Mesenchymal stem cell (in vitro differentiated cells and primary cell): ENCODE data around the gene CPE.

Experiments
- DNase-seq: peaks from one replicate; pipeline ENCODE4 v3.0.0-alpha.2; 2013
- H2AFZ ChIP-seq: one replicate; pipeline ENCODE4 v1.6.1; 2013; ENCODE audit warnings: low read depth, mild to moderate bottlenecking, control low read depth, inconsistent platforms, low read length, moderate library complexity
- H2AK5ac ChIP-seq: 2 replicates; pipeline ENCODE4 v1.6.1; 2013; ENCODE audit warnings: low read length, moderate library complexity, mild to moderate bottlenecking, inconsistent platforms; ENCODE audit not compliant: severe bottlenecking
- H2BK120ac ChIP-seq: one replicate; pipeline ENCODE4 v1.6.1; 2013; ENCODE audit warnings: low read depth, mild to moderate bottlenecking, inconsistent platforms, low read length, moderate library complexity
- H2BK12ac ChIP-seq, 2 experiments: one replicate each; pipeline ENCODE4 v1.6.1; 2013; ENCODE audit warnings: inconsistent platforms in 2 of 2, low read length in 2 of 2, mild to moderate bottlenecking in 2 of 2, moderate library complexity in 2 of 2, control low read depth in 1 of 2
- H2BK15ac ChIP-seq: one replicate; pipeline ENCODE4 v1.6.1; 2013; ENCODE audit warnings: mild to moderate bottlenecking, low read depth, inconsistent platforms; ENCODE audit not compliant: poor library complexity, severe bottlenecking
- H2BK5ac ChIP-seq: 2 replicates; pipeline ENCODE4 v1.6.1; 2013; ENCODE audit warnings: low read depth, mild to moderate bottlenecking, low read length, control low read depth, inconsistent platforms; ENCODE audit not compliant: poor library complexity, severe bottlenecking
- H3K14ac ChIP-seq, 2 experiments: one replicate each; pipeline ENCODE4 v1.6.1; 2013; ENCODE audit warnings: inconsistent platforms in 2 of 2, low read length in 2 of 2, control low read depth in 1 of 2, mild to moderate bottlenecking in 1 of 2, moderate library complexity in 1 of 2
- H3K18ac ChIP-seq, 2 experiments: one replicate each; pipeline ENCODE4 v1.6.1; 2013; ENCODE audit warnings: inconsistent platforms in 2 of 2, low read length in 2 of 2, control low read depth in 1 of 2, low read depth in 1 of 2, mild to moderate bottlenecking in 1 of 2
- H3K23ac ChIP-seq, 2 experiments: one replicate each; pipeline ENCODE4 v1.6.1; 2013; ENCODE audit warnings: inconsistent platforms in 2 of 2, low read length in 2 of 2, mild to moderate bottlenecking in 2 of 2, moderate library complexity in 2 of 2, control low read depth in 1 of 2
- H3K27ac ChIP-seq: 2 replicates; pipeline ENCODE4 v1.5.1; 2013; ENCODE audit warnings: mild to moderate bottlenecking, moderate library complexity, low read length, control low read depth, inconsistent platforms; ENCODE audit not compliant: poor library complexity, severe bottlenecking
- H3K27me3 ChIP-seq, 2 experiments: 2 replicates each; pipeline versions ENCODE4 v1.6.1 to v1.7.0; 2013; ENCODE audit warnings: low read length in 2 of 2, mild to moderate bottlenecking in 2 of 2, moderate library complexity in 2 of 2, control low read depth in 1 of 2, inconsistent platforms in 1 of 2; ENCODE audit not compliant: control insufficient read depth in 1 of 2, insufficient read depth in 1 of 2
- H3K36me3 ChIP-seq, 2 experiments: 2 replicates each; pipeline versions ENCODE4 v1.6.1 to v1.7.0; 2013; ENCODE audit warnings: low read length in 2 of 2, control low read depth in 1 of 2, inconsistent platforms in 1 of 2, low read depth in 1 of 2, mild to moderate bottlenecking in 1 of 2; ENCODE audit not compliant: insufficient read depth in 2 of 2, control insufficient read depth in 1 of 2
- H3K4ac ChIP-seq, 2 experiments: one replicate each; pipeline ENCODE4 v1.6.1; 2013; ENCODE audit warnings: inconsistent platforms in 2 of 2, low read length in 2 of 2, mild to moderate bottlenecking in 2 of 2, moderate library complexity in 2 of 2, control low read depth in 1 of 2, low read depth in 1 of 2
- H3K4me1 ChIP-seq: 2 replicates; pipeline ENCODE4 v1.6.1; 2013; ENCODE audit warnings: low read depth, low read length, control low read depth; ENCODE audit not compliant: control insufficient read depth, insufficient read depth
- H3K4me2 ChIP-seq: 2 replicates; pipeline ENCODE4 v1.6.1; 2013; ENCODE audit warnings: low read length, mild to moderate bottlenecking, inconsistent platforms; ENCODE audit not compliant: poor library complexity, severe bottlenecking
- H3K4me3 ChIP-seq, 2 experiments: 2 replicates each; pipeline versions ENCODE4 v1.5.1 to v1.7.0; 2013; ENCODE audit warnings: low read length in 2 of 2, mild to moderate bottlenecking in 2 of 2, control low read depth in 1 of 2, low read depth in 1 of 2; ENCODE audit not compliant: insufficient read depth in 1 of 2
- H3K79me1 ChIP-seq: replicated peaks from 2 replicates; pipeline ENCODE4 v1.6.1; 2013; ENCODE audit warnings: mild to moderate bottlenecking, control low read depth, low read length, inconsistent platforms; ENCODE audit not compliant: poor library complexity, severe bottlenecking
- H3K9ac ChIP-seq: 2 replicates; pipeline ENCODE4 v1.7.0; 2013; ENCODE audit warnings: mild to moderate bottlenecking, low read length, moderate library complexity
- H3K9me3 ChIP-seq: 2 replicates; pipeline ENCODE4 v1.7.0; 2013; ENCODE audit warnings: mild to moderate bottlenecking, low read length; ENCODE audit not compliant: control insufficient read depth
- H4K8ac ChIP-seq: one replicate; pipeline ENCODE4 v1.6.1; 2013; ENCODE audit warnings: inconsistent platforms, mild to moderate bottlenecking, low read length, moderate library complexity
- H4K91ac ChIP-seq: one replicate; pipeline ENCODE4 v1.6.1; 2013; ENCODE audit warnings: mild to moderate bottlenecking, low read length, inconsistent platforms
- WGBS: methylation state at CpG from one replicate; pipeline ENCODE4 v1.1.7; 2013; ENCODE audit warnings: mixed read lengths; 5-methylcytosine and 5-hydroxymethylcytosine counted together

Gene CPE

GRCh38 chr4:165398570-165398969 is 19.8 kb downstream of the CPE start:
- Histone ChIP-seq H3K27ac (no peak overlapping the region), H3K18ac (no peak overlapping the region), H2BK5ac (no peak overlapping the region), H3K27me3 (no peaks in the 10 kb centered on the region), H3K23ac (no peak overlapping the region), H3K9me3 (no peaks in the 10 kb centered on the region), H3K36me3 (no peaks in the 10 kb centered on the region), H3K14ac (no peak overlapping the region), H3K4me2 (no peak overlapping the region), H4K91ac (no peak overlapping the region), H3K79me1 (peaks cover 7% of the 10 kb centered on the region), H3K4me3 (no peak overlapping the region), H4K8ac (no peak overlapping the region), H2AK5ac (no peak overlapping the region), H3K4ac (no peak overlapping the region), H3K4me1 (peaks cover 3% of the 10 kb centered on the region), H3K9ac (no peak overlapping the region), H2AFZ (no peak overlapping the region), H2BK120ac (no peak overlapping the region), H2BK12ac (no peak overlapping the region), H2BK15ac (no peak overlapping the region)
- WGBS: 48% methylated on average over 1 of the region's 1 CpG
- peak; percentile 54 for DNase-seq

- no peak overlapping the region for H3K4me2 ChIP-seq
- H3K4me1 ChIP-seq: peaks cover 3% of the 10 kb centered on the region
- no peak for DNase-seq
- H3K27me3 ChIP-seq: no peaks in the 10 kb centered on the region
- H2BK12ac ChIP-seq: no peak overlapping the region
- peaks cover 5% of the 10 kb centered on the region for H3K79me1 ChIP-seq
- no peak overlapping the region for H2BK120ac ChIP-seq
- H4K91ac ChIP-seq: no peak overlapping the region
- no peak overlapping the region for H4K8ac ChIP-seq
- H3K4me3 ChIP-seq: no peak overlapping the region
- H3K9ac ChIP-seq: no peak overlapping the region
- H3K18ac ChIP-seq: no peak overlapping the region
- H3K36me3 ChIP-seq: peaks cover 0 to 3% of the 10 kb centered on the region in 2 experiments
- H3K4ac ChIP-seq: no peak overlapping the region
- H2AFZ ChIP-seq: no peak overlapping the region
- peak overlapping the region in 1 of 2 experiments; percentile 28 for H3K14ac ChIP-seq
- H2BK5ac ChIP-seq: no peak overlapping the region
- no peaks in the 10 kb centered on the region for H3K9me3 ChIP-seq
- H3K23ac ChIP-seq: no peak overlapping the region
- 85% methylated on average over 8 of the region's 9 CpGs for WGBS
- H3K27ac ChIP-seq: no peak overlapping the region
- H2BK15ac ChIP-seq: no peak overlapping the region
- H2AK5ac ChIP-seq: no peak overlapping the region
Measured at GRCh38 chr4:165402375-165402774, 23.6 kb downstream of the CPE start.

GRCh38 chr4:165403048-165403447 is 24.2 kb downstream of the CPE start:
- Histone ChIP-seq H3K4ac (no peak overlapping the region), H2BK5ac (no peak overlapping the region), H3K27me3 (no peaks in the 10 kb centered on the region), H2BK15ac (no peak overlapping the region), H2AFZ (no peak overlapping the region), H4K8ac (no peak overlapping the region), H3K4me3 (no peak overlapping the region), H4K91ac (no peak overlapping the region), H3K4me1 (peaks cover 3% of the 10 kb centered on the region), H2BK12ac (no peak overlapping the region), H3K79me1 (peaks cover 1% of the 10 kb centered on the region), H2BK120ac (no peak overlapping the region), H3K23ac (no peak overlapping the region), H2AK5ac (no peak overlapping the region), H3K27ac (no peak overlapping the region), H3K14ac (no peak overlapping the region), H3K4me2 (no peak overlapping the region), H3K9me3 (no peaks in the 10 kb centered on the region), H3K9ac (no peak overlapping the region), H3K18ac (no peak overlapping the region), H3K36me3 (peaks cover 0 to 3% of the 10 kb centered on the region in 2 experiments)
- DNase-seq: no peak
- no CpG with 5 or more reads among the region's 2 CpGs for WGBS

- WGBS: 97% methylated on average over 4 of the region's 4 CpGs
- Histone ChIP-seq H3K14ac (no peak overlapping the region), H2BK5ac (no peak overlapping the region)
Measured at GRCh38 chr4:165403637-165404036, 24.8 kb downstream of the CPE start.

More at GRCh38 chr4:165403637-165404036, 24.8 kb downstream of the CPE start:
- Histone ChIP-seq H4K8ac (no peak overlapping the region), H3K4ac (no peak overlapping the region), H3K18ac (no peak overlapping the region), H4K91ac (no peak overlapping the region), H2AFZ (no peak overlapping the region), H2AK5ac (no peak overlapping the region), H3K79me1 (peaks cover 1% of the 10 kb centered on the region), H3K4me1 (peaks cover 3% of the 10 kb centered on the region), H2BK15ac (no peak overlapping the region), H3K27ac (no peak overlapping the region), H3K9ac (no peak overlapping the region), H3K23ac (no peak overlapping the region), H3K36me3 (peaks cover 0 to 3% of the 10 kb centered on the region in 2 experiments), H3K27me3 (no peaks in the 10 kb centered on the region), H3K9me3 (no peaks in the 10 kb centered on the region), H2BK120ac (no peak overlapping the region), H3K4me3 (no peak overlapping the region), H3K4me2 (no peak overlapping the region), H2BK12ac (no peak overlapping the region)
- no peak for DNase-seq
